HUES48 (cell line): ENCODE measurements around the gene EVA1C.

Source experiments
- H3K27ac ChIP-seq: one replicate; pipeline ENCODE4 v1.7.0; 2013; ENCODE audit warnings: low read depth, low read length, inconsistent platforms
- H3K27me3 ChIP-seq: 2 replicates; pipeline ENCODE4 v1.6.1; 2013; ENCODE audit warnings: mild to moderate bottlenecking, low read length; ENCODE audit not compliant: control insufficient read depth, insufficient read depth
- H3K36me3 ChIP-seq: 2 replicates; pipeline ENCODE4 v1.6.1; 2013; ENCODE audit warnings: low read length; ENCODE audit not compliant: control insufficient read depth, insufficient read depth
- H3K4me1 ChIP-seq: 2 replicates; pipeline ENCODE4 v1.6.1; 2013; ENCODE audit warnings: mild to moderate bottlenecking, low read length; ENCODE audit not compliant: control insufficient read depth, insufficient read depth
- H3K4me3 ChIP-seq: 2 replicates; pipeline ENCODE4 v1.5.1; 2013; ENCODE audit warnings: mild to moderate bottlenecking, low read depth, low read length
- H3K9ac ChIP-seq: 2 replicates; pipeline ENCODE4 v1.6.1; 2013; ENCODE audit warnings: mild to moderate bottlenecking, low read depth, low read length, moderate library complexity
- H3K9me3 ChIP-seq: 2 replicates; pipeline ENCODE4 v1.6.1; 2013; ENCODE audit warnings: low read length; ENCODE audit not compliant: control insufficient read depth, insufficient read depth

Gene EVA1C

DNA sequence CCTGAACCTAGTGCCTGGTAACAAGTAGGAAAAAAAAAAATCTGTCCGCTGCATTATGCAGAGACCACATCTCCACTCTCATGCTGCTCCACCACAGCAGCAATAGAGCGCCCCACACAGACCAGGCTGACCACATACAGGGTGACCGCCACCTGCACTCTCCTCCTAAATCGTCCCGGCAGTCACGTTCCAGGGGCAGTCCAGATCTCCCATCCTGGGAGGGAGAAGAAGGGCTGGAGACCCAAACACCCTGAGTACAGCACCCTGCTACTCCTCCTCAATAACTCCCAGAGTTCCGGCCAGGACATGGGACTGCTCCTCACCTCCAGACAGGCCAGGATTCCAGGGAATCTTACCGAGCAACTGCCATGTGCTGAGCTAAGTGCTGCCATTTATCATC is 35.0 kb upstream of the EVA1C start:
- H3K9me3 ChIP-seq = no peaks in the 10 kb centered on the region
- H3K27me3 ChIP-seq = no peaks in the 10 kb centered on the region
- no peaks in the 10 kb centered on the region for H3K4me1 ChIP-seq
- H3K36me3 ChIP-seq = peaks cover 98% of the 10 kb centered on the region
- H3K4me3 ChIP-seq = no peak overlapping the region
- no peak overlapping the region for H3K9ac ChIP-seq
- H3K27ac ChIP-seq = no peak overlapping the region

DNA sequence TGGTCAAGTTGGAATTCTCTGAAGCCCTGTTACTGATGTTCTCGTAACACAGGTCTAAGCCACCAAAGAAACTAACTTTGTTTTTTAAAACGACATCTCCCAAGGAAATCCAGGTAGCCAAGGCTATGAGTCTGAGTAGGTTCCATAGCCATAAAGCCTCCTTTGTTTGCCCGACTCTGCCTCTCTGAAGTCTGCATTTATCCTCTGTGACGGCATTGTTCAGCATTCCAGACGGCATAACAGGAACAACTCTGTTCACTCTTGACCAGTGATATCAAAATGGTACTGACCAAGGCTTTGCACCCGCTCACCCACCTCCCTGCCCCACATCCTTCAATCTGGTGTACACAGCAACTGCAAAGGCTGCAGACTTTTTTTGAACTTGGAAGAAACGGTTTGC is 34.5 kb upstream of the EVA1C start:
- Histone ChIP-seq H3K9ac (no peak overlapping the region), H3K9me3 (no peaks in the 10 kb centered on the region), H3K4me1 (no peaks in the 10 kb centered on the region), H3K36me3 (peaks cover 98% of the 10 kb centered on the region), H3K27ac (no peak overlapping the region), H3K4me3 (no peak overlapping the region), H3K27me3 (no peaks in the 10 kb centered on the region)

DNA sequence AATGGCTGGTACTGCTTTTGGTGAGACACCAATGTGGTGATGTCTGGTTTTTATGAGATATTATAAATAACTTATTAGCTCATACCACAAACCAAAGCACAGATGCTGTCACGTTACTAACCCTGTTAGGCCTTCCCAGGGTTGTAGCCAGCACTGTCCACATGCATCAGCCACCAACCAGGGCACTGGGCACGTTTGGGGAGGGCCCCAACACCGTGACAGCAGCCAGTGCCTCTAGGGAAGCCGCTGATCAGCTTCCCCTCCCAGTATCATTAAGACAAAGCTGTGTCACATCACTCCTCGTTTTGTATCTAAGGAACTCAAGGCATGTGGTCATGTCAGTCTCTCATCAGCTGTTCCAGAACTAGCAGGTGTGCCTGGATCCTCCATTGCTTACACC is 33.5 kb upstream of the EVA1C start:
- no peak overlapping the region for H3K9ac ChIP-seq
- no peak overlapping the region for H3K27ac ChIP-seq
- H3K9me3 ChIP-seq = no peaks in the 10 kb centered on the region
- H3K4me1 ChIP-seq = no peaks in the 10 kb centered on the region
- H3K27me3 ChIP-seq = no peaks in the 10 kb centered on the region
- peaks cover 98% of the 10 kb centered on the region for H3K36me3 ChIP-seq
- no peak overlapping the region for H3K4me3 ChIP-seq

DNA sequence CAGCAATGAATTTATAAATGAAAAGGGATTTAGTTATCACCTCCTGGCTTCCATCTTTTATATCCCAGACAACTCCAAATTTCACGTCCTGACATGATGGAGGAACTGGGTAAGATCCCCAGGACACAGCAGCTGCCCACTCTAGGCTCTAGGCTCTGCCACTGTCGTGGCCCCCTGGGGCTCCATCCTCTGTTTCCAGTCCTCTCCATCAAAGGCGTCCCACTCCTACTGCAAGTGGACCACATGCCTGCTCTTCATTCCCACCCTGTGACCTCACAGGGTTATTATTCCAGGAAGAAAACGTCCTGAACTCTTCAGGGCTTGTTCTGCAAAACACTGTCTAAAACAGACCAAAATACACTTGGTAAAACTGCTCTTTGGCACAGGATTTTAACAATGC is 31.6 kb upstream of the EVA1C start:
- no peak overlapping the region for H3K27ac ChIP-seq
- H3K36me3 ChIP-seq = peaks cover 93% of the 10 kb centered on the region
- H3K9me3 ChIP-seq = no peaks in the 10 kb centered on the region
- no peak overlapping the region for H3K9ac ChIP-seq
- H3K4me3 ChIP-seq = no peak overlapping the region
- no peaks in the 10 kb centered on the region for H3K4me1 ChIP-seq
- H3K27me3 ChIP-seq = no peaks in the 10 kb centered on the region

DNA sequence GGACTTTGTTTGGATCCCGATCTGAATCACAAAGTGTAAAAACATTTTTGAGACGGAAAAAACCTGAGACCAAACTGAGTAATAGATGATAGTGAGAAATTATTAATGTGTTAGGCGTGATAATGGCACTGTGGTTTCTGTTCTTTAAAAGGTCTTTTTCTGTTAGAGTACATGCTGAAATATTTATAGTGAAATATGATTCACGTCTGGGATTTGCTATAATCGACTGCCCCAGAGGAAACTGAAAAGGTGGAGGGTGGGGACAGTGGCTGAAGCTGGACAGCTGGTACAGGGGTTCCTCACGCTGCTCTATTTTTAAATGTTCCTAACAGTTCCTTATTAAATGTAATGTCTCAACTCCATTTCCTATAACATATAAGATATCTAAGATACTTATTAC is 30.9 kb upstream of the EVA1C start:
- Histone ChIP-seq H3K4me1 (no peaks in the 10 kb centered on the region; the same call in 1 of the 2 replicates), H3K4me3 (no peak overlapping the region), H3K27ac (no peak overlapping the region), H3K9me3 (no peaks in the 10 kb centered on the region), H3K27me3 (no peaks in the 10 kb centered on the region), H3K36me3 (peaks cover 89% of the 10 kb centered on the region), H3K9ac (no peak overlapping the region)

DNA sequence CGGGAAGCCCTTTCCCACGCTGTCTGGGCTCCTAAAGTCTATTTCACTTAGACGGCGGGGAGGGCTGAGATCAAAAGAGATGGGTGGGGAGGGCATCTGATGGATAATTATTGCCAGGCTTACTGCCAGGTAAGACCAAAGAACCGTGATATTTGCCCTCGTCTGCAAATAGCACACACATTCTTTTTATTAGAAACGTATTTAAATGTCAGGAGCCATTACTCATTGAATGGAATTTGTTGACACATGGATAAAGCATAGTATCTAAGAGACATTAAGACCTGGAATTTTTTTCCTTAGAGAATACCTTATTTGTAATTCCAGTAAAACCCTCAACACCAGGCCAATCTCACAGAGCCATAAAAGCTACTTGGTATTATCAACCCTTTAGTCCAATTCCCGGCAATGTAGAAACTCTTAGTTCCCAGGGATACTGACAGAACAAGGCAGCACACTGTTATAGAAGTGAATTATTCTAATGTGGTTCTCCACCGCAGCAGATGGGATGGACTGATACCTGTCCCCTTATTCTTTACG is 30.3 kb upstream of the EVA1C start:
- H3K27ac ChIP-seq = no peak overlapping the region
- H3K36me3 ChIP-seq = peaks cover 83% of the 10 kb centered on the region
- H3K4me1 ChIP-seq = no peaks in the 10 kb centered on the region; the same call in 1 of the 2 replicates
- H3K4me3 ChIP-seq = no peak overlapping the region
- no peak overlapping the region for H3K9ac ChIP-seq
- no peaks in the 10 kb centered on the region for H3K9me3 ChIP-seq
- H3K27me3 ChIP-seq = no peaks in the 10 kb centered on the region

DNA sequence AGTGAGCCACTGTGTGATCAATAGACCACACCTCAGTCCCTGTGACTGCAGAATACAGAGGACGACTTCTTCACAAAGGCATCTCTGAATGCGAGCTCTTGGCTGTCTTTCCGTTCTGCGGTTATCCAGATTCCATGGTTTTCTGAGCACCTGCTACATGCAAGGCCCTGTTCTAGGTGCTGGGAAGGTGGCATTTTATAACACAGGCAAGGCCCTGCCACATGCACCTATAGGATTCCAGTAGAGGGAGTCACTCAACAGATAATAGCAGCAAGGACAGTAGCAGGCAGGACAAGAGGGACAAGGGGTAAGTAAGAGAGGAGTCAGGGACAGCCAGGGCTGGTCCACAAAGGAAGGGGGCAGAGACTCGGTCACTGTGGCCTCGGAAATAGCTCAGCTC is 28.7 kb upstream of the EVA1C start:
- Histone ChIP-seq H3K9me3 (no peaks in the 10 kb centered on the region), H3K27ac (no peak overlapping the region), H3K4me1 (peaks cover 5% of the 10 kb centered on the region), H3K36me3 (peaks cover 67% of the 10 kb centered on the region), H3K9ac (no peak overlapping the region), H3K27me3 (no peaks in the 10 kb centered on the region), H3K4me3 (no peak overlapping the region)

DNA sequence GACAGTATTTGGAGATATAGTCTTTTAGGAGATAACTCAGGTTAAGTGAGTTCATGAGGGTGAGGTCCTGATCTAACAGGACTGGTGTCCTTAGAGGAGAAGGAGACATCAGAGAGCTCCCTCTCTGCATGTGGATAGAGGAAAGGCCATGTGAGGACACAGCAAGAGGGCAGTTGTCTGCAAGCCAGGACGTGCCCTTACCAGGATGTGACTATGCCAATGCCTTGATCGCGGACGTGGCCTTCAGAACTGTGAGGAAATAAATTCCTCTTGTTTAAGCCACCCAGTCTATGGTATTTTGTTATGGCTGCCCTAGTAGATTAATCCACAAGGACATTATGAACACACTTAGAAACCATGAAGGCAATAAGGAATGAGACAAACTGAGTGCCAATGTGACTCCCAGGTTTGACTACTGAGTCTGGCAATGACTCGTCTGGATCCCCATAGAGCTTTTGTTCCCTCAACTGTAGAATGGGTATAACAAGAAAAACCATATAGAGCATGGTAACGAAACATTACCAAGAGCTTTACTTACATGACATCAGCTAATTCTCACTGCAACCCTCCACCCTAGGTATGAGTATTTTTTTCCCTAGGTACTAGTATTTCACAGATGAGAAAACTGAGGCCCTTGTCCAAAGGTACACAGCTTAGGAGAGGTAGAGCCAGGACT is 26.2 kb upstream of the EVA1C start:
- Histone ChIP-seq H3K27ac (no peak overlapping the region), H3K4me1 (peaks cover 12% of the 10 kb centered on the region), H3K9ac (no peak overlapping the region), H3K36me3 (peaks cover 56% of the 10 kb centered on the region), H3K4me3 (no peak overlapping the region), H3K27me3 (no peaks in the 10 kb centered on the region), H3K9me3 (no peaks in the 10 kb centered on the region)

DNA sequence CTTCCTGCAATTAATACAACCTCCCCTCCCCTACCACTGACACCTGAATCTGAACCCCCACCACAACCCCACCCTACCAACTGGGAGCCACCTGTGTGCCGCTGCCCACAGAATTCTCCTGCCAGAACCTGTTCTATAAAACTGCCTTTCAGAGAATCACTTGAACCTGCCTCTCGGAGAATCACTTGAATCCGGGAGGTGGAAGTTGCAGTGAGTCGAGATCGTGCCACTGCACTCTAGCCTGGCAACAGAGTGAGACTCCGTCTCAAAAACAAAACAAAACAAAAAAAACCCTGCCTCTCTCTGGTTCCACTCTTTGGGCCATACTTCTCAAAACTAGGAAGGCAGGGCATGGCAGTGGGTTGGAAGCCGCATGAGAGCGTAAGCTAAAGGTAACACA is 25.4 kb upstream of the EVA1C start:
- peaks cover 50% of the 10 kb centered on the region for H3K36me3 ChIP-seq
- no peak overlapping the region for H3K9ac ChIP-seq
- no peak overlapping the region for H3K4me3 ChIP-seq
- H3K27me3 ChIP-seq = no peaks in the 10 kb centered on the region
- no peaks in the 10 kb centered on the region for H3K9me3 ChIP-seq
- peaks cover 12% of the 10 kb centered on the region for H3K4me1 ChIP-seq
- no peak overlapping the region for H3K27ac ChIP-seq

DNA sequence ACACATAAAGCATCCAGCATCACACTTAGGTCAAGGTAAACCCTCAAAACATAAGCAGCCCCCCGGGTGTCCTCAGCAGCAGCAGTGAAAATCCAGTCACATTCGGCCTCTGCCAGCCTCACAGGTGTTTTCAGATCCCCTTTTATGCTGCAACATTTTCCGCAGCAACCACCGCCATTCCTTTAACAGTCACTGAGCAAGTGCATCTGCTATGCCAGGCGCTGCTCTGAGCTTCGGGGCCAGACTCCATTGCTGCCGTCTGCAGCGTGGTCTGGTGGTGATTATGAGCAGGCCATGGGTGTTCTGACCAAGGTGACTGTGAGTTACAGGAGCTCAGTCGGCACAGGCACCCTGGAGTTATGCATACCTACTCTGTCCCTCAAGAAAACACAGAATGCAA is 24.2 kb upstream of the EVA1C start:
- peaks cover 12% of the 10 kb centered on the region for H3K4me1 ChIP-seq
- H3K9ac ChIP-seq = no peak overlapping the region
- no peak overlapping the region for H3K27ac ChIP-seq
- peaks cover 38% of the 10 kb centered on the region for H3K36me3 ChIP-seq
- H3K4me3 ChIP-seq = no peak overlapping the region
- no peaks in the 10 kb centered on the region for H3K9me3 ChIP-seq
- H3K27me3 ChIP-seq = no peaks in the 10 kb centered on the region

DNA sequence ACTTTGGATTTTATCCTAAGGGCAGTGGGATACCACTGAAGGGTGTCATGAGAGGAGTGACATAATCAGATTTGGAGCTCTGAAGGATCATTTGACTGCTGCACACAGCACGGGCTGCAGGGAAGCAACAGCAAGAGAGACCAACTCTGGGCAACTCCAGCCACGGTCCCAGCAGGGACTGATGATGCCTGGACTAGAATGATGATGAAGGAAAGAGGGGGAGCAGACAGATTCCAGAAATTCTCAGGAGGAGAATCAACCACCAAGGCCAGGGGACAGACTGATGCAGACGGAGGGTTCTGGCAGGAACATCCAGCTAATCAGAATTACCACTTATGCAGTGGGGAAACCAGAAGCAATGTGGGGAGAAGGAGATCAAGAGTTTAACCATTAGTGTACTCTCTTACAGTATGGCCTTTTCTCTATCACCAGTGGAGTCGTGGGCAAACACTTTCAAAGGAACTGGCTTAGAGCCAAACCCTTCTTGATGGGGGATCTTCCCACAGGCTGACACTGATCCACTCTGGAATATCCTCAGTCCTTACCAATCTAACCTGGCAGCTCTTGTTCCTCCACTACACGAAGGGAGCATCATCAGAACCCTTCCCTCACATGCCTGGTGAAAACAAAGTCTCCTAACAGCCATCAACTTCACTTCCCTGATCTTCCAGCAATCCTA is 23.0 kb upstream of the EVA1C start:
- Histone ChIP-seq H3K4me1 (peaks cover 12% of the 10 kb centered on the region), H3K9ac (no peak overlapping the region), H3K27me3 (no peaks in the 10 kb centered on the region), H3K4me3 (no peak overlapping the region), H3K9me3 (no peaks in the 10 kb centered on the region), H3K27ac (no peak overlapping the region), H3K36me3 (peaks cover 26% of the 10 kb centered on the region)
